NCI-H1436 (cell line): ENCODE measurements around the gene DMAC2.
"Not testable (repeated sequence)": the region's sequence is repeated elsewhere in the genome, so short reads cannot be mapped to it uniquely, and the experiment has no call there.

ENCODE experiments used
- DNase-seq: peaks from one replicate; lab custom pipeline; 2025; lab: John Stamatoyannopoulos, UW

The DMAC2 gene

GRCh38 chr19:41439441-41440222, at the start of gene DMAC2:
TSS of gene DMAC2 (minus strand) at chr19:41439912. CDS start at chr19:41439899, 13 bp downstream.
- peak; percentile 98 for DNase-seq

DNA sequence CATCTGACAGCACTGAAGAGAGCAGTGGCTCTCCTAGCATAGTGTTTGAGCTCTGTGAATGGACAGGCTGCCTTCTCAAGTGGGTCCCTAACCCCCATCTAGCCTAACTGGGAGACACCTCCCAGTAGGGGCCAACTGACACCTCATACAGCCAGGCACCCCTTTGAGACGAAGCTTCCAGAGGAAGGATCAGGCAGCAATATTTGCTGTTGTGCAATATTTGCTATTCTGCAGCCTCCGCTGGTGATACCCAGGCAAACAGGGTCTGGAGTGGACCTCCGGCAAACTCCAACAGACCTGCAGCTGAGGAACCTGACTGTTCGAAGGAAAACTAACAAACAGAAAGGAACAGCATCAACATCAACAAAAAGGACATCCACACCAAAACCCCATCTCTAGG, 47.2 kb upstream of the DMAC2 start:
- DNase-seq = not testable (repeated sequence)

GRCh38 chr19:41484822-41485221, 45.1 kb upstream of the DMAC2 start:
- no peak for DNase-seq

GRCh38 chr19:41480336-41480735, 40.6 kb upstream of the DMAC2 start:
- no peak for DNase-seq

GRCh38 chr19:41479757-41480191, 40.1 kb upstream of the DMAC2 start:
- no peak for DNase-seq

GRCh38 chr19:41478875-41479756, 39.4 kb upstream of the DMAC2 start:
- DNase-seq = no peak

DNA sequence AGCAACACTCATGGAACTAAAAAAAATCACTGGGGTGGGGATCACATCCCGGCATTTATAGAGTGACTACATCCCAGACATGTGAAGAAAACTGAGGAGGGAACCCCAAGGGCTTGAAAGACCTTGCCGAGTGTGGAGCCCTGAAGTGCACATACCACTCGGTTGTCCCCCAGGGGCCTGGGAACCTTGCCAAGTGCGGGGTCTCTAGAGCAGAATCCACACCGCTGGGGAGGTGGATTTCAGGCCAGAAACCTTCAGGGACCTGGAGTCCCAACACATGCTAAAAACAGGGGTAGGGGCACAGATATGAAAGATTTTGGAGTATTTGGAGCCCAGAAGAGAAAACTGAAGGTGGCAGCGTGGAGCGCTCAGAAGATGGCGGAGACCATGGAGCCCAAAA, 38.5 kb upstream of the DMAC2 start:
- no peak for DNase-seq

DNA sequence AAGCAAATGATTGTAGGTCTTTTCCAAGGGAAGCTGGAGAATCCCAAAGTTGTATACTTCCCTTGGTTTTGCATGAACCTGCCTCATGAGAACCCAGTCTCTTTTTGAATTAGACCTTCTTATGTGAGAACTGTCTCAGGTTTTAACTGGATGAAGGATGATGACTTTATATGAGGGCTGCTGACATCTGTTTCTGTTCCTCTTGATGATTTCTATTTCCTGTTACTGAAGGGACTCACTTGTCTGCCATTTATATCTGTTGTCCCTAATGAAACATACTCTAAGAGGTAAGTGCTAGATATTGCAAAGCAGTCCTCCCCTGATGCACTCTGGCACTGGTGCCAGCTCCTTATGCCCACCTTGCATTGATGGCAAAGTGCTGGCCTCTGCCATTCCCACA, 36.9 kb upstream of the DMAC2 start:
- DNase-seq = no peak

DNA sequence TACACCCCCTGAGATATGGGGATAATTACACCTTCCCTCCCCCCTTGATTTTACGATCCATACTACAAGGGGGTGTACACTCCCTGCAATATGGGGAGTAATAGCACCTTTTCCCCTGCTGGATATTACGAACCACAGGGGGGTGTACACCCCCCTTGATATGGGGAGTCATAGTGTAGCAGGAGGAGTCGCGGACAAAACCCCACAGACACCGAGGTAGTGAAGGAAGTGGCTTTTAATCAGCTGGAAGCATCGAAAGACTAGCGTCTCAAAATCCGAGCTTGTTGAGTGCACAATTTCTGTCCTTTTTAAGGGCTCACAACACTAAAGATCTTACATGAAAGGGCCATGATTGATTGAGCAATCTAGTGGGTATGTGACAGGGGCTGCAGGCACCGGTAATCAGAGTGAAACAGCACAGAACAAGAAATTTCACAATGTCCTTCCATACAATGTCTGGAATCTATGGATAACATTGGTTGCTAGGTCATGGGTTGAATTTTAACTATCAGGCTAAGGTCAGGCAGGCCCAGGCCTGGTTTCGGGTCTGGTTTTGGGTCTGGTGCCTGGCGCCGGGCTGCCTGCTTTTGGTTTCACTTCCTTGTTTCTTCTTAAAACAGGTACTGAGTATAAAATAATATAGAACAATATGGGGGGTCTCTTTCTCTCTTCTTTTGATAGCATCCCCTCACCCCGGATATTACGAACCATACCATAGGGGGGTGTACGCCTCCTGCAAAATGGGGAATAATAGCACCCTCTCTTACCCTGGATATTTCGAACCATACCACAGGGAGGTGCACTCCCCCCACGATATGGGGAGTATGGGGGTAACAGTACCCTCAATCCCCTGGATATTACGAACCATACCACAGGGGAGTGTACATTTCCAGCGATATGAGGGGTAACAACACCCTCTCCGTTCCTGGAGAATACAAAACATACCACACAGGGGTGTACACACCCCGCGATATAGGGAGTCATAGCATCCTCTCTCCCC, 23.8 kb upstream of the DMAC2 start:
- DNase-seq = not testable (repeated sequence)

DNA sequence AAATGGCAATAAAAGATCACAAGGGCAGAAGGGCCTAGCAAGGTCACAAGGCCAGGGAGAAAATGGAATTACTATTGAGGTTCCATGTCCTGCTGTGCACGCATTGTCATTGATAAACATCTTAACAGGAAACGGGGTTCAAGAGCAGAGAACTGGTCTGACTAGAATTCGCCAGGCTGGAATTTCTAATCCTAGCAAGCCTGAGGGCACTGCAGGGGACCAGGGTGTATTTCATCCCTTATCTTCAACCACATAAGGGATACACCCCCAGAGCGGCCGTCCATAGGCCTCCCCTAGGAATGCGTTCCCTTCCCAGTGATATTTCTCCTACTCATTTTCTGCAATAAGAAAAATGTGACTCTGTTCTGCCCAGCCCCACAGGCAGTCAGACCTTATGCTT, 22.8 kb upstream of the DMAC2 start:
- no peak for DNase-seq

GRCh38 chr19:41457241-41457640, 17.5 kb upstream of the DMAC2 start:
- no peak for DNase-seq

- no peak for DNase-seq
These were observed 16.7 kb upstream of the DMAC2 start for GRCh38 chr19:41456342-41456918.

GRCh38 chr19:41455936-41456335, 16.2 kb upstream of the DMAC2 start:
- DNase-seq = no peak

GRCh38 chr19:41452584-41453275, 13.0 kb upstream of the DMAC2 start:
- no peak for DNase-seq

GRCh38 chr19:41449865-41450178, 10.1 kb upstream of the DMAC2 start:
- no peak for DNase-seq

DNA sequence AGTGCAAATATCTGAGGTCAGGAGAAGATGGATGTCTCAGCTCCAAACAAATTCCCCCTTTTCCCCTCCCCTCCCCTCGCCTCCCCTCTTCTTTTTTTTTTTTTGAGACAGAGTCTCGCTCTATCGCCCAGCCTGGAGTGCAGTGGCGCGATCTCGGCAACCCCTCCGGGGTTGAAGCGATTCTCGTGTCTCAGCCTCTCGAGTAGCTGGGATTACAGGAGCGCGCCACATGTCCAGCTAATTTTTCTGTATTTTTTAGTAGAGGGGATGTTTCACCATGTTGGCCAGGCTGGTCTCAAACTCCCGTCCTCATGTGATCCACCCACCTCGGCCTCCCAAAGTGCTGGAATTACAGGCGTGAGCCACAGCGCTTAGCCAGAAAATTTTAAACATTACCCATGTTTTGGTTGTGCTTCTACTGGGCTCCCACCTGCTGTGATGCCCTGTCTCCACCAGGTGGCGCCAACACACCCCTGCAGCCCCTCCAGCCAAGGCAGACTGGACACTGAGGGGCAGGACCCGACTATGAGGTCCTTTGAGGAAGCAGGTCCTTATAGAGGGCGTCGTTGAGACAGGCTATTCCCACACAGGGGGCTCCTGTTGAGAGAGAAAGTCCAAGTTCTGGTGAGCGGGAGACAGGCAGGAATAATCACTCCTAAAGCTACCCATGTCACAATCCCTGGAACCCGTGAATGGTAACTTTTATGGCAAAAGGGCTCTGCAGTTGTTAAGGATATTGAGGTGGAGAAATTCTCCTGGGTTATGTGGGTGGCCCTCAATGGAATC, 9.6 kb upstream of the DMAC2 start:
- DNase-seq = peak; percentile 42

GRCh38 chr19:41447732-41448332, 8.1 kb upstream of the DMAC2 start:
- DNase-seq = no peak

DNA sequence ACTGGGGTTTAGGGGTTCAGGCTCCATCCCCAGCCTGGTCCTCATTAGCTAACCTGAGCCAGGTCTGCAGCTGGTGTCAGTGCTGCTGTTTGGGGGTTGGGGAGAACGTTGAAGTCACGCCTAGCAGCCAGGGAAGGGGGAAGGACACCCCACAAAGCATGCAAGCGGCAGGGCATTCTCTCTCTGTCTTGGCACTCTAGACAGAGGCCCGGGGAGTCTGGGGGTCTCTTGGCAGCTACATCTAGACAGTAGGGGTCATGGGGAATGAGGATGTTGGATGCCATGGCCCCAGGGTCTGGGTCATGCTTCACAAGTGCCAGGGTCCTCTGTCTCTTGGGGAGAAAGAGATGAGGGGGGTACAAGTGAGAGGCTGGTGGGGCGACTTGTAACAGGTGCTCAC, 5.9 kb upstream of the DMAC2 start:
- no peak for DNase-seq

GRCh38 chr19:41443813-41444455, 4.2 kb upstream of the DMAC2 start:
- no peak for DNase-seq
